ENCODE results near the gene DAPK1.

DNA sequence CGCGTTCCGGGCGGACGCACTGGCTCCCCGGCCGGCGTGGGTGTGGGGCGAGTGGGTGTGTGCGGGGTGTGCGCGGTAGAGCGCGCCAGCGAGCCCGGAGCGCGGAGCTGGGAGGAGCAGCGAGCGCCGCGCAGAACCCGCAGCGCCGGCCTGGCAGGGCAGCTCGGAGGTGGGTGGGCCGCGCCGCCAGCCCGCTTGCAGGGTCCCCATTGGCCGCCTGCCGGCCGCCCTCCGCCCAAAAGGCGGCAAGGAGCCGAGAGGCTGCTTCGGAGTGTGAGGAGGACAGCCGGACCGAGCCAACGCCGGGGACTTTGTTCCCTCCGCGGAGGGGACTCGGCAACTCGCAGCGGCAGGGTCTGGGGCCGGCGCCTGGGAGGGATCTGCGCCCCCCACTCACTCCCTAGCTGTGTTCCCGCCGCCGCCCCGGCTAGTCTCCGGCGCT lies at the start of gene DAPK1:
- TF ChIP-seq, protein P1, sequence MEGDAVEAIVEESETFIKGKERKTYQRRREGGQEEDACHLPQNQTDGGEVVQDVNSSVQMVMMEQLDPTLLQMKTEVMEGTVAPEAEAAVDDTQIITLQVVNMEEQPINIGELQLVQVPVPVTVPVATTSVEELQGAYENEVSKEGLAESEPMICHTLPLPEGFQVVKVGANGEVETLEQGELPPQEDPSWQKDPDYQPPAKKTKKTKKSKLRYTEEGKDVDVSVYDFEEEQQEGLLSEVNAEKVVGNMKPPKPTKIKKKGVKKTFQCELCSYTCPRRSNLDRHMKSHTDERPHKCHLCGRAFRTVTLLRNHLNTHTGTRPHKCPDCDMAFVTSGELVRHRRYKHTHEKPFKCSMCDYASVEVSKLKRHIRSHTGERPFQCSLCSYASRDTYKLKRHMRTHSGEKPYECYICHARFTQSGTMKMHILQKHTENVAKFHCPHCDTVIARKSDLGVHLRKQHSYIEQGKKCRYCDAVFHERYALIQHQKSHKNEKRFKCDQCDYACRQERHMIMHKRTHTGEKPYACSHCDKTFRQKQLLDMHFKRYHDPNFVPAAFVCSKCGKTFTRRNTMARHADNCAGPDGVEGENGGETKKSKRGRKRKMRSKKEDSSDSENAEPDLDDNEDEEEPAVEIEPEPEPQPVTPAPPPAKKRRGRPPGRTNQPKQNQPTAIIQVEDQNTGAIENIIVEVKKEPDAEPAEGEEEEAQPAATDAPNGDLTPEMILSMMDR (IDR thresholded peaks at IDR 0.05; ENCODE audit: poor library complexity) = peak; percentile 34
- TF ChIP-seq EZH2phosphoT487 (IDR thresholded peaks at IDR 0.05; ENCODE audit: low read depth, severe bottlenecking, unreplicated experiment) = no peak
- TF ChIP-seq EZH2 (IDR thresholded peaks at IDR 0.05; ENCODE audit: borderline replicate concordance) = no peak
